ENCODE data around the gene CYREN. TPM values are rescaled to one million over a fixed set of nuclear protein-coding genes. Genes with fewer than 3 reads are reported as not detected.
"Not testable (repeated sequence)": the region's sequence is repeated elsewhere in the genome, so short reads cannot be mapped to it uniquely, and the experiment has no call there.

Gene CYREN
- total RNA-seq, 1 donor from 2014 or later = 39.8 TPM

- DNase-seq (ENCODE audit: low spot score) (no peak), ATAC-seq (no peak)
- intact Hi-C loops (cut with DNase I) = no loop called here
These were observed 26.4 kb downstream of the CYREN start for GRCh38 chr7:135143885-135144668.

- intact Hi-C loops (cut with DNase I) = no loop called here
- ATAC-seq = no peak
These were observed 40.9 kb downstream of the CYREN start for GRCh38 chr7:135129579-135129978.

GRCh38 chr7:135128931-135129330 is 41.6 kb downstream of the CYREN start:
- no peak for ATAC-seq
- no peak for DNase-seq (ENCODE audit: low spot score)
- intact Hi-C loops (cut with DNase I) = no loop called here

More at GRCh38 chr7:135129579-135129978, 40.9 kb downstream of the CYREN start:
- DNase-seq (ENCODE audit: low spot score) = no peak

GRCh38 chr7:135124631-135125030 is 45.9 kb downstream of the CYREN start:
- DNase-seq (ENCODE audit: low spot score); ATAC-seq; intact Hi-C loops (cut with DNase I): not testable (repeated sequence)

GRCh38 chr7:135121868-135122267 is 48.6 kb downstream of the CYREN start:
- intact Hi-C loops (cut with DNase I) = no loop called here
- ATAC-seq (no peak), DNase-seq (ENCODE audit: low spot score) (no peak)

GRCh38 chr7:135117096-135117495 is 53.4 kb downstream of the CYREN start:
- no peak for DNase-seq (ENCODE audit: low spot score)
- intact Hi-C loops (cut with DNase I) = no loop called here
- no peak for ATAC-seq

Small RNA genes within 50 kb of the gene (microRNA-seq; reads per million reads assigned to microRNA genes)
- gene MIR6509 = not detected

Other genes starting within 250 kb of the CYREN start
- 5.3 TPM for gene AGBL3, start 184.2 kb downstream of the CYREN start, total RNA-seq
- 29.4 TPM for gene TMEM140, start 22.6 kb downstream of the CYREN start, total RNA-seq
- gene WDR91, start 40.8 kb upstream of the CYREN start, total RNA-seq = 32.7 TPM
- gene STRA8, start 63.1 kb upstream of the CYREN start, total RNA-seq = not detected